ENCODE results near the gene SLC35D3.

DNA sequence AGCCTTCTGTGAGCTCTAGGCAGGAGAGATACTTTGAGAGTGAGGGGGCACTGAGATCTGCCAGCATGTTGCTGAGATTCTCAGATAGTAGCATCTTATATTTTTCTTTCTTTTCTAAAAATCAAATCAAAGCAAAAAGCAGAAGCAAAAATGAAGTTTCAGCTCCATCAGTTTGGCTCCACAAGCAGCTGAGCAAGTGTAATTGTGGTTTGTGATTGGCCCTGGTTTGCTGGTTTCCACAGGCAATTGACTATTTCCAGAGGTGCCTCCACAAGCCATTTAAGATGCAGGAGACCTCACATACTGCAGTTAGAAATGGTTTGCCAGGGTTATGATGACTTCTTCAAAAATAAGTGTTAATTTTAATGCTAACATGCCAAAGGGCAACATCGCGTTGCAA, 4.3 kb downstream of the SLC35D3 start:
- TF ChIP-seq, protein P1, sequence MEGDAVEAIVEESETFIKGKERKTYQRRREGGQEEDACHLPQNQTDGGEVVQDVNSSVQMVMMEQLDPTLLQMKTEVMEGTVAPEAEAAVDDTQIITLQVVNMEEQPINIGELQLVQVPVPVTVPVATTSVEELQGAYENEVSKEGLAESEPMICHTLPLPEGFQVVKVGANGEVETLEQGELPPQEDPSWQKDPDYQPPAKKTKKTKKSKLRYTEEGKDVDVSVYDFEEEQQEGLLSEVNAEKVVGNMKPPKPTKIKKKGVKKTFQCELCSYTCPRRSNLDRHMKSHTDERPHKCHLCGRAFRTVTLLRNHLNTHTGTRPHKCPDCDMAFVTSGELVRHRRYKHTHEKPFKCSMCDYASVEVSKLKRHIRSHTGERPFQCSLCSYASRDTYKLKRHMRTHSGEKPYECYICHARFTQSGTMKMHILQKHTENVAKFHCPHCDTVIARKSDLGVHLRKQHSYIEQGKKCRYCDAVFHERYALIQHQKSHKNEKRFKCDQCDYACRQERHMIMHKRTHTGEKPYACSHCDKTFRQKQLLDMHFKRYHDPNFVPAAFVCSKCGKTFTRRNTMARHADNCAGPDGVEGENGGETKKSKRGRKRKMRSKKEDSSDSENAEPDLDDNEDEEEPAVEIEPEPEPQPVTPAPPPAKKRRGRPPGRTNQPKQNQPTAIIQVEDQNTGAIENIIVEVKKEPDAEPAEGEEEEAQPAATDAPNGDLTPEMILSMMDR (IDR thresholded peaks at IDR 0.05), result no peak
- TF ChIP-seq ZNF121 (CRISPR knock-in tag; IDR thresholded peaks at IDR 0.05) (no peak), AR (CRISPR knock-in tag; IDR thresholded peaks at IDR 0.05) (no peak)
